ENCODE data around the gene RBMS3. TPM values are rescaled to one million over a fixed set of nuclear protein-coding genes. Genes with fewer than 3 reads are reported as not detected.

Gene RBMS3
- total and polyA plus RNA-seq, 2 experiments from 2014 or later: 3.2 to 7.4 TPM

DNA sequence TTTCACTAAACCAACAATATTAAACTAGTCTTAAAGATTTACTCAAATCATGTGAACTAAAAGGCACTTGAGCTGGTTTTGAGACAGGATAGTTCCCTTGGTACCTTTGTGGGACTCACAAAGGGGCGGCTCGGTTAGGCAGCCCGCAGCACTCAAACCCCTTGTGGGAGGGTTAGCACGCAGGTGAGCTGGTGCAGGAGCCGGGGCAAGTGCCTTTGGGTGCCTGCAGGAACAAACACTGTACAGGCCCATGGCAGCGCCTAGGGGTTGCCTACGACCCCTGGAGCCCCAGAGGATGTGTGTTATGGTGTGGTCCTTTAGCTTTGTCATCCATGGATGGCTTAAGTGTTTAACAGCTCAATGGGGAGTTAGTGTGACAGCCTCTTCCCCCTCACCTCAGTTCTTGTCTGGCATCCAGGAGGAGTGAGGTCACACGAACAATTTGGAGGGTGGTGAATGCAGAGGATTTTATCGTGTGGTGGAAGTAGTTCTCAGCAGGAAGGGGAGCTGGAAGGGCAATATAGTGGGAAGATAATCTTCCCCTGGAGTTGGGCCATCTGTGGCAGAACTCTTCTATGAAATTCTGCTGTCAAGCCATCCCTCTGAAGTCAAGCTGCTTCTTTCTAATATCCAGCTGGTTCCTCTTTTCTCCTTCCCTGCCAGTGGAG lies 470.9 kb downstream of the RBMS3 start (continued):
- no peak for TF ChIP-seq ZNF462 (CRISPR knock-in tag; IDR thresholded peaks at IDR 0.05)
- no peak for TF ChIP-seq POLR2AphosphoS5 (IDR thresholded peaks at IDR 0.05; ENCODE audit: low read depth)

DNA sequence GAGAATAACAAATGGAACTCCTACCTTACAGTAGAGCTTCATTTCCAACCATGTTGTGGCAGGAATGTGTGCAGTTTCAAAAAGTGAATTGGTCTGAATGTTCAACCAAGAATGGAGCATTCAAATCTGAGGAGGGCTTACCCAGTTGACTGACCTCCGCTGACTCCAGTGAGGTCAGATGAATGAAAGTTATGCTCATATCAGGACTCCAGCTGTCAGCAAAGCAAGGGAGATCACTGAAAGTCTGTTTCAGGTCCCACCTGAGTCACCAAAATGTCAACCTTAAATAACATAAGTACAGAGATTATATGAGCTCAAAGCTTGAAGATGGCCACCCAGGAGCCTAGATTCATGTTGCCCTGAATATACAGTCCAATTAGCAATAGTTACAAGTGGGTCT lies 473.5 kb downstream of the RBMS3 start:
- no peak for DNase-seq (ENCODE audit: low spot score)
- Histone ChIP-seq H3K27me3 (ENCODE audit: insufficient read depth) (no peaks in the 10 kb centered on the region), H4K20me1 (replicated peaks; ENCODE audit: insufficient read depth) (no peaks in the 10 kb centered on the region), H3K27ac (ENCODE audit: low read depth) (no peak overlapping the region), H3K36me3 (ENCODE audit: insufficient read depth) (0 out of 2 replicates have a peak, but pooled peaks cover 3% of the 10 kb centered on the region), H3F3A (replicated peaks; ENCODE audit: low read depth) (no peaks in the 10 kb centered on the region), H3K4me1 (ENCODE audit: insufficient read depth) (peaks cover 30% of the 10 kb centered on the region), H3K9me2 (ENCODE audit: insufficient read depth) (no peaks in the 10 kb centered on the region), H3K4me3 (no peak overlapping the region), H3K4me2 (no peak overlapping the region), H2AFZ (no peak overlapping the region), H3K79me2 (replicated peaks; ENCODE audit: insufficient read depth) (no peaks in the 10 kb centered on the region)
- ATAC-seq: no peak
- Mint-ChIP-seq H3K27ac (no peak overlapping the region), H3K27me3 (ENCODE audit: insufficient read depth, low read depth, poor library complexity) (peaks cover 4% of the 10 kb centered on the region), H3K9me3 (no peaks in the 10 kb centered on the region), H3K4me1 (peaks cover 26% of the 10 kb centered on the region), H3K36me3 (ENCODE audit: low read depth) (no peaks in the 10 kb centered on the region), H3K4me3 (no peak overlapping the region)
- TF ChIP-seq ZNF114 (CRISPR knock-in tag; IDR thresholded peaks at IDR 0.05) (no peak), ZNF462 (CRISPR knock-in tag; IDR thresholded peaks at IDR 0.05) (no peak), EZH2 (IDR thresholded peaks at IDR 0.05; ENCODE audit: low read depth, unreplicated experiment) (no peak), CREB1 (CRISPR knock-in tag; IDR thresholded peaks at IDR 0.05; ENCODE audit: low read depth) (no peak), STAT1 (IDR thresholded peaks at IDR 0.05; ENCODE audit: unreplicated experiment) (no peak), POLR2AphosphoS5 (IDR thresholded peaks at IDR 0.05; ENCODE audit: low read depth) (no peak), ZNF331 (CRISPR knock-in tag; IDR thresholded peaks at IDR 0.05; ENCODE audit: low read depth) (no peak), ETS1 (IDR thresholded peaks at IDR 0.05) (no peak)
